ENCODE data around the gene PCK2.
"Not testable (repeated sequence)": the region's sequence is repeated elsewhere in the genome, so short reads cannot be mapped to it uniquely, and the experiment has no call there.

PCK2 gene

DNA sequence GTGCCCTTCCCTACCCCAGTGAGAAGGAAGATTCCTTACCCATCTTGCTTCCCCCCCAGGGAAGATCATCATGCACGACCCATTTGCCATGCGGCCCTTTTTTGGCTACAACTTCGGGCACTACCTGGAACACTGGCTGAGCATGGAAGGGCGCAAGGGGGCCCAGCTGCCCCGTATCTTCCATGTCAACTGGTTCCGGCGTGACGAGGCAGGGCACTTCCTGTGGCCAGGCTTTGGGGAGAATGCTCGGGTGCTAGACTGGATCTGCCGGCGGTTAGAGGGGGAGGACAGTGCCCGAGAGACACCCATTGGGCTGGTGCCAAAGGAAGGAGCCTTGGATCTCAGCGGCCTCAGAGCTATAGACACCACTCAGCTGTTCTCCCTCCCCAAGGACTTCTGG, 9.3 kb downstream of the PCK2 start:
- no peaks in the 10 kb centered on the region for H3F3A ChIP-seq (ENCODE audit: low read depth)
- H3K79me2 ChIP-seq (ENCODE audit: insufficient read depth, low read length): no peaks in the 10 kb centered on the region
- peaks cover under 1% of the 10 kb centered on the region for H3K4me1 ChIP-seq (ENCODE audit: insufficient read depth, low read length, poor library complexity, severe bottlenecking)
- no peaks in the 10 kb centered on the region for H4K20me1 ChIP-seq (ENCODE audit: insufficient read depth, low read length, poor library complexity, severe bottlenecking)
- H3K27me3 ChIP-seq (ENCODE audit: insufficient read depth, low read length, poor library complexity, severe bottlenecking): no peaks in the 10 kb centered on the region
- H3K9me2 ChIP-seq (replicated peaks; ENCODE audit: low read depth, low read length): no peaks in the 10 kb centered on the region
- no peak overlapping the region for H2AFZ ChIP-seq (ENCODE audit: low read length)
- H3K4me2 ChIP-seq (ENCODE audit: low read depth, low read length, poor library complexity, severe bottlenecking): no peak overlapping the region
- no peak for TF ChIP-seq EZH2phosphoT487 (IDR thresholded peaks at IDR 0.05; ENCODE audit: borderline replicate concordance)
- no peak for TF ChIP-seq CTCF (conservative IDR thresholded peaks at IDR 0.05; ENCODE audit: low read length)
- H3K36me3 ChIP-seq (ENCODE audit: insufficient read depth, low read length): no peaks in the 10 kb centered on the region; the same call in 1 of the 2 replicates
- no peak overlapping the region for H3K9ac ChIP-seq (ENCODE audit: low read depth, low read length, poor library complexity, severe bottlenecking)
- H3K9me3 ChIP-seq (ENCODE audit: insufficient read depth, low read depth, low read length): no peaks in the 10 kb centered on the region
- no peak overlapping the region for H3K4me3 ChIP-seq (ENCODE audit: low read length, poor library complexity, severe bottlenecking)

- not testable (repeated sequence) for H3K36me3 ChIP-seq (ENCODE audit: insufficient read depth, low read length); H3K9me2 ChIP-seq (replicated peaks; ENCODE audit: low read depth, low read length); H2AFZ ChIP-seq (ENCODE audit: low read length); H3K4me3 ChIP-seq (ENCODE audit: low read length, poor library complexity, severe bottlenecking); H3K79me2 ChIP-seq (ENCODE audit: insufficient read depth, low read length); H3K9me3 ChIP-seq (ENCODE audit: insufficient read depth, low read depth, low read length); H3K27me3 ChIP-seq (ENCODE audit: insufficient read depth, low read length, poor library complexity, severe bottlenecking); H3K4me2 ChIP-seq (ENCODE audit: low read depth, low read length, poor library complexity, severe bottlenecking); H3F3A ChIP-seq (ENCODE audit: low read depth); H3K9ac ChIP-seq (ENCODE audit: low read depth, low read length, poor library complexity, severe bottlenecking); H3K4me1 ChIP-seq (ENCODE audit: insufficient read depth, low read length, poor library complexity, severe bottlenecking); H4K20me1 ChIP-seq (ENCODE audit: insufficient read depth, low read length, poor library complexity, severe bottlenecking)
These were observed 11.6 kb downstream of the PCK2 start for GRCh38 chr14:24105609-24106239.

DNA sequence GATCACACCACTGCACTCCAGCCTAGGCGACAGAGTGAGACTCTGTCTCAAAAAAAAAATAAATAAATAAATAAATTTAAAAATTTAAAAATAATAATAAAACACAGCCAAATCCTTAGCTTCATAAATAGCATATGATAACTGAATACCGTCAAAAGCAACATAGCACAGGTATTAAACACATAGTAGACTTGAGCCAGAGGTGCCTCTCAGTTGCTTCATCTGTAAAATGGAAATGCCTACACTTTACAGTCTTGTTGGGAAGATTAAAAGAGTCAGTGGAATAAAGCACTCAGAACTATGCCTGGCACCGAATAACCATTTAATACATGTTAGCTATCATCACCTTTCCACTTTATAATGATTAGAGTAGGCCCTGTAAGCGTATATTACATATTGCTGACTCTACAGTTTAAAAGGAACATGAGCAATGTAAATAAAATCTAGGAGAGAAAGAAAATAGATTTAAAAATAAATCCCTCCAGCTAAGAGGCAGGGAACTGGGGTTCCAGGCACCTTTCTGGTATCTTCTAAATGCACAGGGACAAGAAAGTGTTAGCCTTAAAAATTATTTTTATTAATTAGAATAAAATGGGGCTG, 12.7 kb downstream of the PCK2 start:
- Histone ChIP-seq H3K4me1 (ENCODE audit: insufficient read depth, low read length, poor library complexity, severe bottlenecking) (peaks cover 8% of the 10 kb centered on the region), H3K4me3 (ENCODE audit: low read length, poor library complexity, severe bottlenecking) (no peak overlapping the region), H3K79me2 (ENCODE audit: insufficient read depth, low read length) (no peaks in the 10 kb centered on the region)

More for the DNA sequence above, 12.7 kb downstream of the PCK2 start:
- H4K20me1 ChIP-seq (ENCODE audit: insufficient read depth, low read length, poor library complexity, severe bottlenecking): no peaks in the 10 kb centered on the region
- H3K4me2 ChIP-seq (ENCODE audit: low read depth, low read length, poor library complexity, severe bottlenecking): no peak overlapping the region
- no peaks in the 10 kb centered on the region for H3K9me3 ChIP-seq (ENCODE audit: insufficient read depth, low read depth, low read length)
- H3K27me3 ChIP-seq (ENCODE audit: insufficient read depth, low read length, poor library complexity, severe bottlenecking): no peaks in the 10 kb centered on the region
- H3F3A ChIP-seq (ENCODE audit: low read depth): no peaks in the 10 kb centered on the region
- no peak for TF ChIP-seq EZH2phosphoT487 (IDR thresholded peaks at IDR 0.05; ENCODE audit: borderline replicate concordance)
- TF ChIP-seq CTCF (conservative IDR thresholded peaks at IDR 0.05; ENCODE audit: low read length): no peak
- no peaks in the 10 kb centered on the region for H3K36me3 ChIP-seq (ENCODE audit: insufficient read depth, low read length)
- H3K9ac ChIP-seq (ENCODE audit: low read depth, low read length, poor library complexity, severe bottlenecking): no peak overlapping the region
- H3K9me2 ChIP-seq (replicated peaks; ENCODE audit: low read depth, low read length): no peaks in the 10 kb centered on the region
- no peak overlapping the region for H2AFZ ChIP-seq (ENCODE audit: low read length)

Data from Loucy (cell line).